HG03565 (cell line): ENCODE measurements around the gene MAP2K5.
A peak's percentile ranks its signal among the peaks of the same experiment; 100 is the strongest.

Experiments used
- ATAC-seq: cut with Tn5 transposase; IDR thresholded peaks from one replicate; pipeline ENCODE4 v1.9.1; 2021; ENCODE audit warnings: mild to moderate bottlenecking, moderate library complexity; ENCODE audit not compliant: unreplicated experiment

MAP2K5 gene

GRCh38 chr15:67777071-67777470 is 234.6 kb downstream of the MAP2K5 start:
- no peak for ATAC-seq

- no peak for ATAC-seq
These were observed 235.3 kb downstream of the MAP2K5 start for GRCh38 chr15:67777773-67778172.

- no peak for ATAC-seq
These were observed 236.6 kb downstream of the MAP2K5 start for GRCh38 chr15:67778968-67779548.

GRCh38 chr15:67779549-67780111 is 237.1 kb downstream of the MAP2K5 start:
- ATAC-seq: no peak

- no peak for ATAC-seq
These were observed 238.6 kb downstream of the MAP2K5 start for GRCh38 chr15:67781061-67781460.

GRCh38 chr15:67781907-67782690 is 239.6 kb downstream of the MAP2K5 start:
- no peak for ATAC-seq

GRCh38 chr15:67782691-67782991 is 240.1 kb downstream of the MAP2K5 start:
- no peak for ATAC-seq

- ATAC-seq: peak; percentile 45
These were observed 240.8 kb downstream of the MAP2K5 start for GRCh38 chr15:67783303-67783702.

GRCh38 chr15:67784090-67784781 is 241.7 kb downstream of the MAP2K5 start:
- peak; percentile 67 for ATAC-seq

GRCh38 chr15:67784856-67785430 is 242.4 kb downstream of the MAP2K5 start:
- peak; percentile 14 for ATAC-seq

GRCh38 chr15:67785431-67785830 is 242.9 kb downstream of the MAP2K5 start:
- ATAC-seq: no peak

- no peak for ATAC-seq
These were observed 244.1 kb downstream of the MAP2K5 start for GRCh38 chr15:67786646-67787045.

GRCh38 chr15:67788986-67789385 is 246.5 kb downstream of the MAP2K5 start:
- ATAC-seq: no peak

- no peak for ATAC-seq
These were observed 248.3 kb downstream of the MAP2K5 start for GRCh38 chr15:67790610-67791319.

- ATAC-seq: no peak
These were observed 249.9 kb downstream of the MAP2K5 start for GRCh38 chr15:67792250-67792942.

- no peak for ATAC-seq
These were observed 252.5 kb downstream of the MAP2K5 start for GRCh38 chr15:67794832-67795574.

- no peak for ATAC-seq
These were observed 254.0 kb downstream of the MAP2K5 start for GRCh38 chr15:67796196-67797127.

- ATAC-seq: no peak
These were observed 257.3 kb downstream of the MAP2K5 start for GRCh38 chr15:67799801-67800205.
